Measurements from ENCODE around the gene TMOD3.

The TMOD3 gene

DNA sequence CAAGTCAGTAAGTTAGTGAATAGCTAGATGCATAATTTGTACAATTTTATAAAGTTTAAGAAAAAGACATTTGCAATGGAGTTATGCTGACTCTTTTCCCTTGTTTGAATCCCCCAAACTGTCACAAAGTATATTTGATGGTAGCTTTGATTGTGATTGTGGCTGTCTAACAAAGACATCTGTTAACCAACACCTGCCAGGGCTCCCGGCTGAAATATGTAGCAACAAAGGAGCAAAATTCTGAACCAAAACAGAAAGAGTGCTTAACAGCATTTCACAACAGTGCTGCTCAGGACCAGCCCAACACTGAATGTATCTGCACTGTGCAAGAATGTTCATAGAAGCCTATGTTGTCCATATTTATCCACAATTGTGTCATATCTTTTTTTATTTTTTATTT lies 102.7 kb downstream of the TMOD3 start:
- H3K36me3 Mint-ChIP-seq (ENCODE audit: low read depth): peaks cover 34% of the 10 kb centered on the region
- H3K27ac Mint-ChIP-seq: no peak overlapping the region
- no peaks in the 10 kb centered on the region for H3K4me1 Mint-ChIP-seq
- TF ChIP-seq, protein P1, sequence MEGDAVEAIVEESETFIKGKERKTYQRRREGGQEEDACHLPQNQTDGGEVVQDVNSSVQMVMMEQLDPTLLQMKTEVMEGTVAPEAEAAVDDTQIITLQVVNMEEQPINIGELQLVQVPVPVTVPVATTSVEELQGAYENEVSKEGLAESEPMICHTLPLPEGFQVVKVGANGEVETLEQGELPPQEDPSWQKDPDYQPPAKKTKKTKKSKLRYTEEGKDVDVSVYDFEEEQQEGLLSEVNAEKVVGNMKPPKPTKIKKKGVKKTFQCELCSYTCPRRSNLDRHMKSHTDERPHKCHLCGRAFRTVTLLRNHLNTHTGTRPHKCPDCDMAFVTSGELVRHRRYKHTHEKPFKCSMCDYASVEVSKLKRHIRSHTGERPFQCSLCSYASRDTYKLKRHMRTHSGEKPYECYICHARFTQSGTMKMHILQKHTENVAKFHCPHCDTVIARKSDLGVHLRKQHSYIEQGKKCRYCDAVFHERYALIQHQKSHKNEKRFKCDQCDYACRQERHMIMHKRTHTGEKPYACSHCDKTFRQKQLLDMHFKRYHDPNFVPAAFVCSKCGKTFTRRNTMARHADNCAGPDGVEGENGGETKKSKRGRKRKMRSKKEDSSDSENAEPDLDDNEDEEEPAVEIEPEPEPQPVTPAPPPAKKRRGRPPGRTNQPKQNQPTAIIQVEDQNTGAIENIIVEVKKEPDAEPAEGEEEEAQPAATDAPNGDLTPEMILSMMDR (IDR thresholded peaks at IDR 0.05; ENCODE audit: unreplicated experiment in 3 of 3): no peak
- H3K9me3 Mint-ChIP-seq: no peaks in the 10 kb centered on the region
- H3K27me3 Mint-ChIP-seq (ENCODE audit: low read depth): no peaks in the 10 kb centered on the region
- H3K4me3 Mint-ChIP-seq: no peak overlapping the region

DNA sequence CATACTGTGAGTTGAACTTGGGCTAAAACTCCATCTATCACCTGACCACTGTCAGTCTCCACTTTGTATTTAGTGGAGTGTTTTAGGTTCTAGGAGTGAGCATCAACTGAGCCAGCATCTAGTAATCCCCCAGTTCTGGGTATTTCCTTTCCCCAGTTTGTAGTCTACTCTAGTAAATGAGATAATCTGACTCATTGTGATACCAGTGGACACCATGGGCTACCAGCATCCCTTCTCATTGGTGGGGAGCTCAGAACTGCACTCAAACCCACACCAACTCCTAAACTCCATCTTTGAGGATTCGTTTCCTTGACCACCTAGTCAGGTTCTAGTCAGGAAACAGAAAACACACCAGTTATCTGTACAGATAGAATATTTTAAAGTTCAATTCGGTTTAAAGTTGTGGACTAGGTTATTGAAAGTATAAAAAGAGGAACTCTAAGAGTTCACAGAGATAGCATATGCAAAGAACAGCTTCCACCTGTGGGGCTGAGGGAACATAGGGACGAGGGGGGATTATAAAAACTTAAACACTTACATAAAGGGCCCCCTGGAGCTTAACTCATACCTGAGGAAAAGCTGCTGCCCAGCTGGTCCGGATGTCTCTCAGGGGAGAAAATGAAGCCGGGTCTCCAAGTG lies 106.1 kb downstream of the TMOD3 start:
- H3K27ac Mint-ChIP-seq: no peak overlapping the region
- H3K4me1 Mint-ChIP-seq: no peaks in the 10 kb centered on the region
- peaks cover 37% of the 10 kb centered on the region for H3K36me3 Mint-ChIP-seq (ENCODE audit: low read depth)
- no peak overlapping the region for H3K4me3 Mint-ChIP-seq
- H3K27me3 Mint-ChIP-seq (ENCODE audit: low read depth): no peaks in the 10 kb centered on the region
- no peaks in the 10 kb centered on the region for H3K9me3 Mint-ChIP-seq
- TF ChIP-seq, protein P1 (IDR thresholded peaks at IDR 0.05; ENCODE audit: unreplicated experiment in 3 of 3): no peak

- Mint-ChIP-seq H3K4me3 (no peak overlapping the region), H3K27ac (no peak overlapping the region)
These were observed 106.6 kb downstream of the TMOD3 start for GRCh38 chr15:51936105-51936478.

GRCh38 chr15:51938286-51938685 lies 108.8 kb downstream of the TMOD3 start:
- TF ChIP-seq, protein P1 (IDR thresholded peaks at IDR 0.05; ENCODE audit: unreplicated experiment in 3 of 3): no peak
- H3K27ac Mint-ChIP-seq: no peak overlapping the region
- no peak overlapping the region for H3K4me3 Mint-ChIP-seq
- peaks cover 48% of the 10 kb centered on the region for H3K36me3 Mint-ChIP-seq (ENCODE audit: low read depth)
- H3K9me3 Mint-ChIP-seq: no peaks in the 10 kb centered on the region
- H3K27me3 Mint-ChIP-seq (ENCODE audit: low read depth): no peaks in the 10 kb centered on the region
- no peaks in the 10 kb centered on the region for H3K4me1 Mint-ChIP-seq

More at GRCh38 chr15:51936105-51936478, 106.6 kb downstream of the TMOD3 start:
- Mint-ChIP-seq H3K36me3 (ENCODE audit: low read depth) (peaks cover 38% of the 10 kb centered on the region), H3K4me1 (no peaks in the 10 kb centered on the region), H3K27me3 (ENCODE audit: low read depth) (no peaks in the 10 kb centered on the region), H3K9me3 (no peaks in the 10 kb centered on the region)
- TF ChIP-seq, protein P1 (IDR thresholded peaks at IDR 0.05; ENCODE audit: unreplicated experiment in 3 of 3): no peak

DNA sequence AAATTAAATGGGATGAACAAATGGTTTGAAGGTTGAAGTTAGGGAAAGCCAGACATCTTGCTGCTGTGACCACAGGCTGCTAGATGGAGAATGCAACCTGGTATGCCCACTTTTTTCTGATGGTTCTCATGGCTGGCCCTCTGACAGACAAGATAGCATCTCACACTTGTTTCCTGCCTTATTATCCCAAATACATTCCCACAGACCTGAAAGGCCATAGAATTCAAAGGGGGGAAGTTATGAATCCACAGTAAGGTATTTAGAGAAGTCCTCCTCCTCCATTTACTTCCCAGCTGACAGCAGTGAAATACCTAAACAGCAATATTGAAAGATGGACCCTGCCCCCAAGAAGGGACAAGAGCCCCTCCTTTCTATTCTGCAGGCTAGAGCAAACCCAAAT lies 109.8 kb downstream of the TMOD3 start:
- H3K36me3 Mint-ChIP-seq (ENCODE audit: low read depth): peaks cover 56% of the 10 kb centered on the region
- H3K27ac Mint-ChIP-seq: no peak overlapping the region
- no peaks in the 10 kb centered on the region for H3K4me1 Mint-ChIP-seq
- no peak overlapping the region for H3K4me3 Mint-ChIP-seq
- TF ChIP-seq, protein P1 (IDR thresholded peaks at IDR 0.05; ENCODE audit: unreplicated experiment in 3 of 3): no peak
- no peaks in the 10 kb centered on the region for H3K9me3 Mint-ChIP-seq
- no peaks in the 10 kb centered on the region for H3K27me3 Mint-ChIP-seq (ENCODE audit: low read depth)

GRCh38 chr15:51947124-51947523 lies 117.7 kb downstream of the TMOD3 start:
- no peak overlapping the region for H3K4me3 Mint-ChIP-seq
- no peaks in the 10 kb centered on the region for H3K4me1 Mint-ChIP-seq
- H3K27me3 Mint-ChIP-seq (ENCODE audit: low read depth): no peaks in the 10 kb centered on the region
- H3K27ac Mint-ChIP-seq: no peak overlapping the region
- peaks cover 69% of the 10 kb centered on the region for H3K36me3 Mint-ChIP-seq (ENCODE audit: low read depth)
- TF ChIP-seq, protein P1 (IDR thresholded peaks at IDR 0.05; ENCODE audit: unreplicated experiment in 3 of 3): no peak
- no peaks in the 10 kb centered on the region for H3K9me3 Mint-ChIP-seq

Data from nephron (organoid).